ENCODE data around the gene PAAF1.
"Not testable (repeated sequence)": the region's sequence is repeated elsewhere in the genome, so short reads cannot be mapped to it uniquely, and the experiment has no call there.

PAAF1 gene

GRCh38 chr11:73883856-73884255 lies 7.1 kb downstream of the PAAF1 start:
- no peak for DNase-seq (ENCODE audit: low spot score)

DNA sequence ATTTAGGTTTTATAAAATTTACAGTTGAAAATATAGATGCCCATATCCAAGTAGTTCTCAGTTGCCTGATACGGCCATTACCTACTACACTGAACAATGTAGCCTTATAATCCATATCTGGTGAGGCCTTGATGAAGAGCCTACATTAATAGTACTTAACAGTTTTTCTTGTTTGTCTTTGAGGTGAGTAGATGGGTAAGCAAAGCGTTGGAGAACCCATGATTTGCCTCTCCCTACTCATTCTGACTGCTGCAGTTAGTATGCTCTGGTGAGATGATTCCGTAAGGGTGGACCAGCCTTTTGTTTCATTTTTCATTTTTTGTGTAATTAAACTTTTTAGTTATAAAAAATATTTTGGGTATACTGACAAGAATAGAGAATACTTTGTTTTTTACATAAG lies 11.4 kb downstream of the PAAF1 start:
- no peak for DNase-seq (ENCODE audit: low spot score)

GRCh38 chr11:73889019-73889418 lies 12.2 kb downstream of the PAAF1 start:
- DNase-seq (ENCODE audit: low spot score): no peak

- DNase-seq (ENCODE audit: low spot score): no peak
These were observed 12.7 kb downstream of the PAAF1 start for GRCh38 chr11:73889536-73889935.

DNA sequence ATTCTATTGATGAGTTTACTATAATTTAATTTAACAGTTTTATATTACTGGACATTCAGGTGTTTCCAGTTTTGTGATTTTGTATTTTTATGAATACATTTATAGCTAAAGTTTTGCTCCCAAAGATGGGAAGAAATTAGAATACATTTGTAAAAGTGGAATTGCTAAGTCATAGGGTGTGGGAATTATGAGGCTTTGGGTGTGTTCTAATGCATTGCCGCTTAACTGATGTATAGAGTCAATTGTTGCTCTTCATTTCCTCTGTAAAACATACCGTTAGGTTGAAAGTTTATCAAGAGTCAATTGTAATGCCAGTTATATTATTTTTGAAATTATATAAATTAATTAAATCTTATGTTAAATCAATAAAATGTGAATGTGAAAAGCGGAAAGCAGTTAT lies 16.2 kb downstream of the PAAF1 start:
- DNase-seq (ENCODE audit: low spot score): peak; percentile 29

- DNase-seq (ENCODE audit: low spot score): no peak
These were observed 18.0 kb downstream of the PAAF1 start for GRCh38 chr11:73894725-73895335.

DNA sequence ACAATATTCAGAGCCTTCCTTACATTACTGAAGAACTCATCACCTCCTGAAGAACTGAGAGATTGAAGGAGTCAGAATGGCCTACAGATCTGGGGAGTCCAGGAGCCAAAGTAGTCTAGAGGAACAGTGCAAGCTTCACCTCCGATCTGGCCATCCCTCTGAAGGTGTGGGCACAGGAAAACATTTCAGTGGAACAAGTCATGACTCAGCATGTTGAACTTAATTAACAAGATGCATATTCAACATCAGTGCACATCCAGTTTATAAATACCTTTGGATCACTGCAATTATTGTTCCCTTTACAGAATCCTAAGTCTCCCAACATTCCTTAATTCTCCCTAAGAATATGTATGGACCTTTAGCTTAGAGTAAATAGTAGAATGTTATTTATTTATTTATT lies 25.5 kb downstream of the PAAF1 start:
- no peak for DNase-seq (ENCODE audit: low spot score)

DNA sequence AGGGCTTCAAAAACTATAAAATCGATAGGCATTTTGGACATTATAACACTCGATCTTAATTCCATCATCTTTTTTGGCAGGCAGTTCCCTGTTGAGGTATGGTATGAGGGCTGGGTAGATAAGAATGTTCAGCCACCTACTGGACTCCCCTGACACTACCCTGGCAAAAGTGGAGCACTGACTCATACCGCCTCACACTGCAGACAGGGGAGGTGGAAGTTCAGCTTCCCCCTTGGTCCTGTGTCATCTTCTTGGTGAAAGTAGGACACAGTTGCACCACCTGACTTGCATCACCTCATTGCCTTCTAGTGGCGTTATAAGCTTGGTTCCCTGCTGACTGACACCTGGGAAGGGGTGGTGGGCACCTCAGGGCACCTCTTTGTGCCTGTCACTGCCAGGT lies 30.4 kb downstream of the PAAF1 start:
- DNase-seq (ENCODE audit: low spot score): peak; percentile 66

- no peak for DNase-seq (ENCODE audit: low spot score)
These were observed 35.2 kb downstream of the PAAF1 start for GRCh38 chr11:73912026-73912425.

DNA sequence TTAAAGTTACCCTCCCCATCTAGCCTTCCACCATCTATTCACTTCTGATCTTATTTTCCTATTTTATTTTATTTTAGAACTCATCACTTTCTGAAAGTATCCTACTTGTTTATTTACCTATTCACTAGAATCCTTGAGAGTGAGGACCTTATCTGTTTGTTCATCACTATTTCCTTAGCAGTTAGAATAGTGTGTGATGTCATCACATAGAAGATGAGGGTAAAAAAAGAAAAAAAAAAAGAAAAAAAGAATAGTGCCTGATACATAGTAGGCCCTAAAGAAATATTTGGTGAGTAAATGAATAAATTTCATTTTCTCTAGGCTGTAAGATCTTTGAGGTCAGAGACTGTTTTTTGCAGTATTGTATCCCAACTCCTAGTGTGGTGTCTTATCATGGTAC lies 36.7 kb downstream of the PAAF1 start:
- DNase-seq (ENCODE audit: low spot score): no peak

GRCh38 chr11:73914284-73914683 lies 37.5 kb downstream of the PAAF1 start:
- DNase-seq (ENCODE audit: low spot score): no peak

DNA sequence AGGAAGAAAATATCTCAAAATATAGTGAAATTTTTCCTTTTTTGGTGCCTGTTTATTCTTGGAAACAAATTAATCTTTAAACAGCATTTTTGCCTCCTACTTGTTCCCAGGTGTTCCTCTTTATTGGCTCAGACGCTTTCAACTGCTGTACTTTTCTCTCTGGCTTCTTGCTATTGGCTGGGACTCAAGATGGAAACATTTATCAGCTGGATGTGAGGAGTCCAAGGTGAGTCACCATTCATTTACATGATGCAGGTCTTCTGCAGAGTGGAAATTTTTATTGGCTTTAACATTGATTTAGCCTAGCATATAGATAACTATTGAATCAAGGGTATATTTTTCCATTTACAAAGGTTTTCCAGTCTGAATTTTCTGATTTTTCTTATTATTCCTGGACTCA lies 39.6 kb downstream of the PAAF1 start:
- no peak for DNase-seq (ENCODE audit: low spot score)

GRCh38 chr11:73921180-73921579 lies 44.4 kb downstream of the PAAF1 start:
- no peak for DNase-seq (ENCODE audit: low spot score)

DNA sequence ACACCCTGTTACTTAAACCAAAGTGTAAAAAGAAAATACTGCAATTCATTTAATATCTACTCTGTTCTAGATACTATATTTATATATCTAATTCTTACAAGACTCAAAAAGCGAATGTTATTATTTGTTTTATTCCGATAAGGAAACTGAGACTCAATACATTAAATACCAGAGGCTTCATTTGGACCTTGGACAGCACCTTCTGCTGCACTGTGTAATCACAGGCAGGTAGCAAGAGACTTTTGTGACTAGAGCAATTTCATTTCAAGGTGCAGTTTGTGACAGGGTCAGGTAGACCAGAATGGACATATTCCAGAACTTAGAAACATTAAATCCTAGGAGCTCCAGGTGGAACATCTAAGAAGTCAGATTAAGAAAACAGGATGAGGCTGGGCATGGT lies 52.6 kb downstream of the PAAF1 start:
- no peak for DNase-seq (ENCODE audit: low spot score)

GRCh38 chr11:73931039-73931645 lies 54.3 kb downstream of the PAAF1 start:
- DNase-seq (ENCODE audit: low spot score): peak; percentile 63

GRCh38 chr11:73931951-73932350 lies 55.2 kb downstream of the PAAF1 start:
- no peak for DNase-seq (ENCODE audit: low spot score)

GRCh38 chr11:73932781-73933180 lies 56.0 kb downstream of the PAAF1 start:
- DNase-seq (ENCODE audit: low spot score): no peak

DNA sequence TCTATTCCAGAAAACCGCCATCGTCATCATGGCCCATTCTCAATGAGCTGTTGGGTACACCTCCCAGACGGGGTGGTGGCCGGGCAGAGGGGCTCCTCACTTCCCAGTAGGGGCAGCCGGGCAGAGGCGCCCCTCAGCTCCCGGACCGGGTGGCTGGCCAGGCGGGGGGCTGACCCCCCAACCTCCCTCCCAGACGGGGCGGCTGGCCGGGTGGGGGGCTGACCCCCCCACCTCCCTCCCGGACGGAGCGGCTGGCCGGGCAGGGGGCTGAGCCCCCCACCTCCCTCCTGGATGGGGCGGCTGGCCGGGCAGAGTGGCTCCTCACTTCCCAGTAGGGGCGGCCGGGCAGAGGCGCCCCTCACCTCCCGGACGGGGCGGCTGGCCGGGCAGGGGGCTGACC lies 59.2 kb downstream of the PAAF1 start:
- DNase-seq (ENCODE audit: low spot score): not testable (repeated sequence)

DNA sequence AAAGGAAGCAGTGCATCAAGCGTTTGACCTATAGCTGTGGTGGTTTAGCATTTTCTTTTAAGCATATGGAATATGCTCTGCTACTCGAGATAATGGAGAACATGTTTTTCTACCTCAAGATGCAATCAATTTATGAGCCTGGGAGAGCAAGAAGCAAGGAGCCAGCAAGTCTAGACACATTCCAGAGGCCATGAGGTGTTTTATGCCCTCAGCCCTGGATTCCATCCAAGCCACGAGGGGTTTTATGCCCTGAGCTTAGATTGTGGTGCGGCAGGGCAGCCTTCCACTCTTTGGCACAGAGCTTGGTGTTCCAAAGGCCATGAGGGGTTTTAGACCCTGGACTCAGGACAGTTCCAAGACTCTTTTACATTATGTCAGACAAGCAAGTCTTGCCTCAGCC lies 62.3 kb downstream of the PAAF1 start:
- no peak for DNase-seq (ENCODE audit: low spot score)

GRCh38 chr11:73940801-73941570 lies 64.2 kb downstream of the PAAF1 start:
- DNase-seq (ENCODE audit: low spot score): no peak

DNA sequence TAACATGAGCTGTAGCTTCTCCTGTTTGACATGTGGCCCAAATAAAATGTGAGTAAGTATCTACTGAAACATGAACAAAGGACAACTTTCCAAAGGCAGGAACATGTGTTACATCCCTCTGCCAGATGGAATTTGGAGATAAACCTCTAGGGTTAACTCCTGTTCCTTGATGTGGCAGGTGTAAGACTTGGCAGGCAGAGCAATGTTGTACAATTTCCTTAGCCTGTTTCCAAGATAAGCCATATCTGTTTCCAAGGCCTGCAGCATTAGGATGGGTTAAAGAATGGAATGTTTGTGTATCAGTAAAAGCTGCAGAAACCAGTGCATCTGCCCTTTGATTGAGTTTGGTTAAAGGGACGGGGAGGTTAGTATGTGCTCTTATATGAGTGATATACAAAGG lies 65.2 kb downstream of the PAAF1 start:
- no peak for DNase-seq (ENCODE audit: low spot score)

DNA sequence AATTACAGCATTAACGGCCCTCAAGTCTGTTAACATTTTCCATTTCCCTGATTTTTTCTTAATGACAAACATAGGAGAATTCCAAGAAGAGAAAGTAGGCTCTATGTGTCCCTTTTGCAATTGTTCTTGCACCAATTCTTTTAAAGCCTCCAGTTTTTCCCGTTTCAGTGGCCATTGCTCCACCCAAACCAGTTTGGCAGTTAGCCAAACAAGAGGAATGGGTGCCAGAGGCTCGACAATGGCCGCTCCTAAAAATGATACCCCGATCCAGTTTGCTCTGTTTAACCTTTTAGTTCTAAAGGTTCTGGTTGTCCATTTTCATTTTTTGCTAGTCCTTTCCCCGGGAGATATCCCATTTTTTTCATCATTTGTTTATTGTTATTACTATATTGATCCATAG lies 67.3 kb downstream of the PAAF1 start:
- DNase-seq (ENCODE audit: low spot score): no peak

DNA sequence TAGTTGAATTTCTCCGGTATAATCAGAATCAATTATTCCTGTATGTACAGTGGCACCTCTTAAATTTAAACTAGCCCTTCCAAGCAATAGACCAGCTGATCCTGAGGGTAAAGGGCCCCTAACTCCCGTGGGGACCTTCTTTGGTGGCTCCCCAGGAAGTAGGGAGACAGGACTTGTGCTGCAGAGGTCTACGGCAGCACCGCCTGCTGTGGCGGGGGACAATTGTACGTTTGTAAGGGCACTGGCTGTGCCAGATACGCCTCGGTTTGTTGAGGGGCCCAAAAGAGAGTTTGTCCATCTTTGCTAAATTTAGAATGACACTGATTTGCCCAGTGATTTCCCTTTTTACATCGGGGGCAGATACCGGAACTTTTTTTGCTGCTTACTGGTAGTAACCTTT lies 68.1 kb downstream of the PAAF1 start:
- no peak for DNase-seq (ENCODE audit: low spot score)

DNA sequence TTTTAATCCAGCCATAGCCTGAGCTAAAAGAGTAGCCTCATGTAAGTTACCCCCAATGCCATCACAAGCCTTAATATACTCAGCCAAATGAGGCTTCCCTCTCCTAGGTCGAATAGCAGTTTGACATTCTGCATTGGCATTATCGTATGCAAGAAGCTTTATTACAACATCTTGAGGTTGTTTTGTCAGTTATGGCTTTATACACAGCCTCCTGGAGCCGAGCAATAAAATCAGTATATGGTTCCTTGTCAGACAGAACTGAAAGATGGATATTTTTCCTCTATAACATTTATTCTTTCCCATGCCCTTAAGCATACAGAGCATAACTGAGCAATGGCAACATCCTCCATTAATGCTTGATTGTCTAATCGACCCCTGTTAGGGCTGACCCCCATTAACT lies 68.6 kb downstream of the PAAF1 start:
- DNase-seq (ENCODE audit: low spot score): no peak
